ENCODE measurements around the gene ZC3H12D.

The ZC3H12D gene

DNA sequence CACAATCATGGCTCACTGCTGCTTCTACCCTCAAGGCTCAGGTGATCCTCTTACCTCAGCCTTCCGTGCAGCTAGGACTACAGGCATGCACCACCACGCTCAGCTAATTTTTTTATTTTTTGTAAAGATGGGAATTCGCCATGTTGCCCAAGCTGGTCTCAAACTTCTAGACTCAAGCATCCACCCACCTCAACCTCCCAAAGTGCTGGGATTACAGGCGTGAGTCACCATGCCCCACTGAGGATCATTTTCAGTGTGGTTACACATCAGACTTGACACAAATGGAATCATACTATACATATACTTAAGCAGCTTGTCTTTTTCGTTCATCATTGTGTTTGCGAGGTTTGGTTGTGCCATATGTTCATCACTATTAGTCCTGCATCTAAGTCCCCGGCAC is 26.6 kb downstream of the ZC3H12D start:
- Histone ChIP-seq H3K36me3 (ENCODE audit: insufficient read depth, low read length) (peaks cover 58% of the 10 kb centered on the region), H3K4me1 (ENCODE audit: insufficient read depth, low read length, severe bottlenecking) (no peaks in the 10 kb centered on the region), H4K20me1 (ENCODE audit: insufficient read depth, low read length) (no peaks in the 10 kb centered on the region), H3K9me2 (ENCODE audit: low read depth, low read length) (no peaks in the 10 kb centered on the region), H3K27ac (ENCODE audit: low read depth, low read length, poor library complexity, severe bottlenecking) (no peak overlapping the region), H3K27me3 (ENCODE audit: insufficient read depth, low read length) (no peaks in the 10 kb centered on the region), H3K4me2 (ENCODE audit: low read length) (no peak overlapping the region), H3K9ac (ENCODE audit: low read length) (no peak overlapping the region), H3K9me3 (ENCODE audit: low read length) (no peaks in the 10 kb centered on the region), H3K79me2 (ENCODE audit: insufficient read depth, low read length) (no peaks in the 10 kb centered on the region), H3K4me3 (ENCODE audit: low read depth, low read length, poor library complexity, severe bottlenecking) (no peak overlapping the region), H3F3A (ENCODE audit: insufficient read depth, low read length) (no peaks in the 10 kb centered on the region), H2AFZ (ENCODE audit: low read length) (no peak overlapping the region)
- no peak for TF ChIP-seq EZH2 (IDR thresholded peaks at IDR 0.05; ENCODE audit: borderline replicate concordance, low read length)
- TF ChIP-seq, protein P1, sequence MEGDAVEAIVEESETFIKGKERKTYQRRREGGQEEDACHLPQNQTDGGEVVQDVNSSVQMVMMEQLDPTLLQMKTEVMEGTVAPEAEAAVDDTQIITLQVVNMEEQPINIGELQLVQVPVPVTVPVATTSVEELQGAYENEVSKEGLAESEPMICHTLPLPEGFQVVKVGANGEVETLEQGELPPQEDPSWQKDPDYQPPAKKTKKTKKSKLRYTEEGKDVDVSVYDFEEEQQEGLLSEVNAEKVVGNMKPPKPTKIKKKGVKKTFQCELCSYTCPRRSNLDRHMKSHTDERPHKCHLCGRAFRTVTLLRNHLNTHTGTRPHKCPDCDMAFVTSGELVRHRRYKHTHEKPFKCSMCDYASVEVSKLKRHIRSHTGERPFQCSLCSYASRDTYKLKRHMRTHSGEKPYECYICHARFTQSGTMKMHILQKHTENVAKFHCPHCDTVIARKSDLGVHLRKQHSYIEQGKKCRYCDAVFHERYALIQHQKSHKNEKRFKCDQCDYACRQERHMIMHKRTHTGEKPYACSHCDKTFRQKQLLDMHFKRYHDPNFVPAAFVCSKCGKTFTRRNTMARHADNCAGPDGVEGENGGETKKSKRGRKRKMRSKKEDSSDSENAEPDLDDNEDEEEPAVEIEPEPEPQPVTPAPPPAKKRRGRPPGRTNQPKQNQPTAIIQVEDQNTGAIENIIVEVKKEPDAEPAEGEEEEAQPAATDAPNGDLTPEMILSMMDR (IDR thresholded peaks at IDR 0.05; ENCODE audit: low read length): no peak

DNA sequence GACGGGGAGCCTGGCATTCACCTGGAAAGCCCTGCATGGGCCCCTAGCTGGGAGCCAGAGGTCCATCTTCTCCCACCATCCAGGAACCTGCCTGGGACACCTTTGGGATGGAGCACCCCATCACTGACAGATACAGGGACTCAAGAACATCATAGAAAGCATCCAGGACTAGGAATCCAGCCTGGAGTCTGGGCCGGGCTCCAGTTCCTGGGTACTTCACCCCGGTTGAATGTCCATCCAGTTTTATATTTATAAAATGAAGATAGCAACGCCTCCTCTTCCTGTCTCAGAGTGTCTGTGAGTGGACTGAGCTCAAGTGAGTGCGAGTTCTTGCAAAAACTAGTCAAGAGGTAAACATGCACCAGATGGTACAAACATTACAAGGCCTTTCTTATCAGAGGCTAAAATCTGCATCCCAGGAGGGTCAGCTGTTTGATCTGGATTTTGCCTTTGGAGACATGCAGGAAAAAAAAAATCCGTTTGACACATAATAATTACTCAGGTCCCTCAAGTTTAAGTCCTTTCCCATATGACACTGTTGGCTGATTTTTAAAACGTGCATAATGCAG is 27.4 kb downstream of the ZC3H12D start:
- H3K36me3 ChIP-seq (ENCODE audit: insufficient read depth, low read length): peaks cover 57% of the 10 kb centered on the region
- no peak overlapping the region for H3K4me2 ChIP-seq (ENCODE audit: low read length)
- no peaks in the 10 kb centered on the region for H4K20me1 ChIP-seq (ENCODE audit: insufficient read depth, low read length)
- H3K27me3 ChIP-seq (ENCODE audit: insufficient read depth, low read length): no peaks in the 10 kb centered on the region
- H3K9ac ChIP-seq (ENCODE audit: low read length): no peak overlapping the region
- no peak overlapping the region for H3K27ac ChIP-seq (ENCODE audit: low read depth, low read length, poor library complexity, severe bottlenecking)
- H3K4me1 ChIP-seq (ENCODE audit: insufficient read depth, low read length, severe bottlenecking): no peaks in the 10 kb centered on the region
- no peaks in the 10 kb centered on the region for H3K9me2 ChIP-seq (ENCODE audit: low read depth, low read length)
- TF ChIP-seq, protein P1 (IDR thresholded peaks at IDR 0.05; ENCODE audit: low read length): no peak
- no peak for TF ChIP-seq EZH2 (IDR thresholded peaks at IDR 0.05; ENCODE audit: borderline replicate concordance, low read length)
- no peaks in the 10 kb centered on the region for H3F3A ChIP-seq (ENCODE audit: insufficient read depth, low read length)
- H3K4me3 ChIP-seq (ENCODE audit: low read depth, low read length, poor library complexity, severe bottlenecking): no peak overlapping the region
- no peaks in the 10 kb centered on the region for H3K9me3 ChIP-seq (ENCODE audit: low read length)
- no peaks in the 10 kb centered on the region for H3K79me2 ChIP-seq (ENCODE audit: insufficient read depth, low read length)
- H2AFZ ChIP-seq (ENCODE audit: low read length): no peak overlapping the region

DNA sequence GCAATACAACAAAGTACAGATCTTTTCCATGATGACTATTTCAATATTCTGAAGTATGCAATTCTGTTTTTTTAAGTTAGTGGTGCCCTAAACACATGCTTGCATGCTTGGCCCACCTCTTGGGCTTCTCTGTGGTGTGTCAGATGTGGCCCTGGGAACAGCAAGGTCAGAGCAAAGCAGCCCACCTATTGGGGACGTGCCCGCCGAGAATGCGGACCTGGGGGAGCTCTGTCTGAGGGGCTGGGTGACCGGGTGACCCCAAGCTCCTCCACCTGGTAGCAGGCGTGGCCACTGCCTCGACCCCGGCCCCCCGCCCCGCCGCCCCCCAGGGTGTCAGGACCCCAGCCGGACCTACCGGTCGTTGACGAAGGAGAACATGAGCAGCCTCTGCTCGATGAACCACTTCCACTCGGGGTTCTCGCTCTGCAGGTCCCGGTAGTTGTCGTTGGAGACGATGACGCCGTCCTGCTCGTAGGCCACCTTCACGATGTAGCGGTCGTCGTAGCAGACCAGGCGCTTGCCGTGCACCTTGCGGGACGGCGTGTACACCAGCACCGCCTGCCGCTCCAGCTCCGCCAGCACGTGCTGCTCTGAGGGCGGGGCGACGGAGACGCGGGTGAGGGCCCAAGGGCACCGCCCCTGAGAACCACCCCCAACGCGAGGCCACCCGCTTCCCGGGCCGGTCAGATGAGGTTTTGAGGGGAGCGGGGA is 28.3 kb downstream of the ZC3H12D start:
- H3F3A ChIP-seq (ENCODE audit: insufficient read depth, low read length): no peaks in the 10 kb centered on the region
- no peaks in the 10 kb centered on the region for H3K9me2 ChIP-seq (ENCODE audit: low read depth, low read length)
- H3K4me1 ChIP-seq (ENCODE audit: insufficient read depth, low read length, severe bottlenecking): no peaks in the 10 kb centered on the region
- H3K9ac ChIP-seq (ENCODE audit: low read length): no peak overlapping the region
- TF ChIP-seq EZH2 (IDR thresholded peaks at IDR 0.05; ENCODE audit: borderline replicate concordance, low read length): no peak
- TF ChIP-seq, protein P1 (IDR thresholded peaks at IDR 0.05; ENCODE audit: low read length): no peak
- H4K20me1 ChIP-seq (ENCODE audit: insufficient read depth, low read length): no peaks in the 10 kb centered on the region
- no peak overlapping the region for H2AFZ ChIP-seq (ENCODE audit: low read length)
- H3K36me3 ChIP-seq (ENCODE audit: insufficient read depth, low read length): peaks cover 57% of the 10 kb centered on the region
- H3K9me3 ChIP-seq (ENCODE audit: low read length): no peaks in the 10 kb centered on the region
- H3K27me3 ChIP-seq (ENCODE audit: insufficient read depth, low read length): no peaks in the 10 kb centered on the region
- H3K27ac ChIP-seq (ENCODE audit: low read depth, low read length, poor library complexity, severe bottlenecking): no peak overlapping the region
- no peak overlapping the region for H3K4me3 ChIP-seq (ENCODE audit: low read depth, low read length, poor library complexity, severe bottlenecking)
- H3K79me2 ChIP-seq (ENCODE audit: insufficient read depth, low read length): no peaks in the 10 kb centered on the region
- no peak overlapping the region for H3K4me2 ChIP-seq (ENCODE audit: low read length)

All from OCI-LY1 (cell line).